Activated CD8-positive, alpha-beta memory T cell treated with anti-CD3 and anti-CD28 coated beads, Interleukin-2, amount 10 ng/mL, durations not matched to agents 7 days and 5 days (primary cell): ENCODE results near the gene ST7. TPM values are rescaled to one million over a fixed set of nuclear protein-coding genes. Genes with fewer than 3 reads are reported as not detected.

ENCODE experiments used
- ATAC-seq: fragments of 150-1000 bp; cut with Tn5 transposase; one replicate; pipeline ENCODE4 v1.10.0; 2021; ENCODE audit warnings: moderate library complexity
- CTCF ChIA-PET: fragments of 350-600 bp; sonication (Branson Sonifier 250); formaldehyde crosslinking; loops from one replicate; lab custom pipeline; 2021; ENCODE audit warnings: antibody characterized with exemption; lab: Charles Lee
- DNase-seq: peaks from one replicate; pipeline ENCODE4 v3.0.0-alpha.2; 2020
- H3K27ac Mint-ChIP-seq: one replicate; pipeline ENCODE4 v1.8.0; 2021; ENCODE audit warnings: mild to moderate bottlenecking, mixed read lengths
- H3K27me3 Mint-ChIP-seq: one replicate; pipeline ENCODE4 v1.8.0; 2021; ENCODE audit warnings: mixed read lengths
- H3K36me3 Mint-ChIP-seq: one replicate; pipeline ENCODE4 v1.8.0; 2021; ENCODE audit warnings: mild to moderate bottlenecking, mixed read lengths
- H3K4me1 Mint-ChIP-seq: one replicate; pipeline ENCODE4 v1.8.0; 2021; ENCODE audit warnings: mixed read lengths
- H3K4me3 Mint-ChIP-seq: one replicate; pipeline ENCODE4 v1.8.0; 2021; ENCODE audit warnings: mild to moderate bottlenecking, moderate library complexity, mixed read lengths
- H3K9me3 Mint-ChIP-seq: one replicate; pipeline ENCODE4 v1.8.0; 2022; ENCODE audit warnings: low read depth, mixed read lengths
- total RNA-seq, 2 experiments: library from RNA; stranded (reverse); gene quantifications; one replicate each; pipeline ENCODE4 v1.2.3, GENCODE V29; 2021

The ST7 gene
- total RNA-seq, 2 experiments from 2014 or later: 7.2 to 12.8 TPM

DNA sequence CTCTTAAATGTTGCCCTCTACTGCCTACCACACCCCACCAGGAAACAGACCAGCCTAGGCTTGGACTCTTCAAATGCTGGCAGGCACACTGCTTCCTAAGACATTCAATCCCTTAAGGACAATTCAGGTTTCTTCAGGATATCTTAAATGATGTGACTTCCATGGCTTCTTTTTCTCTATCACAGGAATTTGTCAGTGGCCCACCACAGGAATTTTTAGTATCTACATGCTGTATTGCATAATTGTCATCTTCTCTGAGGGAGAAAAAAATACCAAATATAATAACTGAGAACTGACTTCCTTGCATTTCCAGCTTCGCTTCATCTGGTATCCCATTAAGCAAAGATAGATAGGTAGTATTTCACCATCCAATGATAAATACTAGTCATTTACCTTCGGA is 240.3 kb downstream of the ST7 start:
- Mint-ChIP-seq H3K9me3 (no peaks in the 10 kb centered on the region), H3K36me3 (no peaks in the 10 kb centered on the region), H3K4me1 (no peaks in the 10 kb centered on the region), H3K27ac (no peak overlapping the region), H3K4me3 (no peak overlapping the region), H3K27me3 (no peaks in the 10 kb centered on the region)
- DNase-seq (no peak), ATAC-seq (no peak)
- CTCF ChIA-PET: no interaction called here

- CTCF ChIA-PET: no interaction called here
- H3K36me3 Mint-ChIP-seq: no peaks in the 10 kb centered on the region
- no peaks in the 10 kb centered on the region for H3K27me3 Mint-ChIP-seq
- no peak overlapping the region for H3K4me3 Mint-ChIP-seq
- no peak for DNase-seq
- no peaks in the 10 kb centered on the region for H3K4me1 Mint-ChIP-seq
- no peak for ATAC-seq
- no peak overlapping the region for H3K27ac Mint-ChIP-seq
- H3K9me3 Mint-ChIP-seq: no peaks in the 10 kb centered on the region
Observed at GRCh38 chr7:117194445-117194844, 241.1 kb downstream of the ST7 start.

DNA sequence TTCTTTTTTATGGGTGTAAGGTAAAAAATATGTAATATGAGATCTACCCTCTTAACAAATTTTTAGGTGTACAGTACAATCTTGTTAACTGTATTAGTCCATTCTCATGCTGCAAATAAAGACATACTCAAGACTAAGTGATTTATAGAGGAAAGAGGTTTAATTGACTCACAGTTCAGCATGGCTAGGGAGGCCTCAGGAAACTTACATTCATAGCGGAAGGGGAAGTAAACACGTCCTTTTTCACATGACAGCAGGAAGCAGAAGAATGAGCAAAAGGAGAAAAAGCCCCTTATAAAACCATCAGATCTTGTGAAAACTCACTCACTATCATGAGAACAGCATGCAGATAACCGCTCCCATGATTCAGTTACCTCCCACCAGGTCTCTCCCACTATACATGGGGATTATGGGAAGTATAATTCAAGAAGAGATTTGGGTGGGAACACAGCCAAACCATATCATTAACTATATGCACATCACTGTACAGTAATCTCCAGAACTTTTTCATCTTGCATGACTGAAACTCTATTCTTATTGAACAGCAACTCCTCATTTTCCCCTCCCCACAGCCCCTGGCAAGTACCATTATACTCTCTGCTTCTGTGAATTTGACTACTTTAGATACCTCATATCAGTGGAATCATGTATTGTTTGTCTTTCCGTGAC is 242.2 kb downstream of the ST7 start:
- no peaks in the 10 kb centered on the region for H3K27me3 Mint-ChIP-seq
- no peak overlapping the region for H3K27ac Mint-ChIP-seq
- H3K4me1 Mint-ChIP-seq: no peaks in the 10 kb centered on the region
- no peaks in the 10 kb centered on the region for H3K9me3 Mint-ChIP-seq
- no peak for DNase-seq
- no peak overlapping the region for H3K4me3 Mint-ChIP-seq
- no peaks in the 10 kb centered on the region for H3K36me3 Mint-ChIP-seq
- no peak for ATAC-seq
- CTCF ChIA-PET: no interaction called here

- Mint-ChIP-seq H3K4me3 (no peak overlapping the region), H3K27me3 (no peaks in the 10 kb centered on the region), H3K27ac (no peak overlapping the region), H3K4me1 (no peaks in the 10 kb centered on the region), H3K36me3 (no peaks in the 10 kb centered on the region), H3K9me3 (no peaks in the 10 kb centered on the region)
- CTCF ChIA-PET: no interaction called here
- ATAC-seq: no peak
- DNase-seq: no peak
Observed at GRCh38 chr7:117200132-117200531, 246.8 kb downstream of the ST7 start.

GRCh38 chr7:117200786-117201458 is 247.6 kb downstream of the ST7 start:
- DNase-seq (no peak), ATAC-seq (no peak)
- H3K9me3 Mint-ChIP-seq: no peaks in the 10 kb centered on the region
- CTCF ChIA-PET: no interaction called here
- no peak overlapping the region for H3K4me3 Mint-ChIP-seq
- H3K4me1 Mint-ChIP-seq: no peaks in the 10 kb centered on the region
- H3K27me3 Mint-ChIP-seq: no peaks in the 10 kb centered on the region
- no peaks in the 10 kb centered on the region for H3K36me3 Mint-ChIP-seq
- H3K27ac Mint-ChIP-seq: no peak overlapping the region

DNA sequence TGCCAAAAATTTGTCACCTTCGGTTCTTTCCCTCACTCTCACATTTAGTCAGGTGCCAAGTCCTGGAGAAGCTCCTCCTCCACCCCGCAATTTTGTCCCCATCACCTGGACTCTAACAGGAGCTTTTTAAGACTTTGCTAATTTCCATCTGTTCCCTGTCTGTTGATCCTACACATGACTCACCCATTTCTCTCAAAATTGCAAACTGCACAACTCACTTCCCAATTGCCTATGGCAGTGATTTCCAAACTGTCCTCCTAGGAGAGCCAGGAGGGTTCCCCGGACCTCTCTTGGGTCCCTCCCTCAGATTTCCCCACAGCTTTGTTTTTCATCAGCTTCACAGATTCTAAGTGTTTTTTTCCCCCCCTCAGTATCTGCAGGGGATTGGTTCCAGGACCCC is 249.2 kb downstream of the ST7 start:
- H3K4me1 Mint-ChIP-seq: no peaks in the 10 kb centered on the region
- no peaks in the 10 kb centered on the region for H3K9me3 Mint-ChIP-seq
- ATAC-seq (no peak), DNase-seq (no peak)
- no peaks in the 10 kb centered on the region for H3K36me3 Mint-ChIP-seq
- H3K27me3 Mint-ChIP-seq: no peaks in the 10 kb centered on the region
- H3K27ac Mint-ChIP-seq: no peak overlapping the region
- H3K4me3 Mint-ChIP-seq: no peak overlapping the region
- CTCF ChIA-PET: no interaction called here

- ATAC-seq (no peak), DNase-seq (no peak)
- Mint-ChIP-seq H3K4me1 (no peaks in the 10 kb centered on the region), H3K36me3 (no peaks in the 10 kb centered on the region), H3K4me3 (no peak overlapping the region), H3K27ac (no peak overlapping the region), H3K27me3 (no peaks in the 10 kb centered on the region), H3K9me3 (no peaks in the 10 kb centered on the region)
- CTCF ChIA-PET: no interaction called here
Observed at GRCh38 chr7:117203205-117203604, 249.9 kb downstream of the ST7 start.

- Mint-ChIP-seq H3K9me3 (no peaks in the 10 kb centered on the region), H3K27me3 (no peaks in the 10 kb centered on the region), H3K4me3 (no peak overlapping the region), H3K4me1 (no peaks in the 10 kb centered on the region), H3K36me3 (no peaks in the 10 kb centered on the region), H3K27ac (no peak overlapping the region)
- no peak for ATAC-seq
- no peak for DNase-seq
- CTCF ChIA-PET: no interaction called here
Observed at GRCh38 chr7:117205873-117206272, 252.6 kb downstream of the ST7 start.

DNA sequence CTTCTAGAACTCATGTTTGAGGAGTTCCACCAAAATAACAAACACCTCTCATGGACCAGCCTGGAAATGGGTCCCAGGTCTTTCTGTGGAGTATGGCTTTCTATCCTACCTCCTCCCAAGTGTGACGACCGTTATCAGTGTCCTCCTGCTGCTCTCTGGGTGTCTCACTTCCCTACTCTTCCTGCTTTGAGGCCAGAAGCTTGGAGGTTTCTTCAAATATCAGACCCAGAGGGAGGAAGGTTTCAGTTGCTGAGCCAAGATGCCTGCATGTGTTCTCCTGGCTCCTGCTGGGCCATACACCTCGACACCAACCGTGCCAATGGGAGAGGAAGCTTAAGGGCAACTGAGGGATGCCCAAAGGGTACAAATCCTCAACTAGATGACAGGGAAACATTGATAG is 255.0 kb downstream of the ST7 start:
- H3K4me1 Mint-ChIP-seq: no peaks in the 10 kb centered on the region
- H3K9me3 Mint-ChIP-seq: no peaks in the 10 kb centered on the region
- no peaks in the 10 kb centered on the region for H3K36me3 Mint-ChIP-seq
- no peaks in the 10 kb centered on the region for H3K27me3 Mint-ChIP-seq
- ATAC-seq (no peak), DNase-seq (no peak)
- H3K27ac Mint-ChIP-seq: no peak overlapping the region
- CTCF ChIA-PET: no interaction called here
- no peak overlapping the region for H3K4me3 Mint-ChIP-seq

DNA sequence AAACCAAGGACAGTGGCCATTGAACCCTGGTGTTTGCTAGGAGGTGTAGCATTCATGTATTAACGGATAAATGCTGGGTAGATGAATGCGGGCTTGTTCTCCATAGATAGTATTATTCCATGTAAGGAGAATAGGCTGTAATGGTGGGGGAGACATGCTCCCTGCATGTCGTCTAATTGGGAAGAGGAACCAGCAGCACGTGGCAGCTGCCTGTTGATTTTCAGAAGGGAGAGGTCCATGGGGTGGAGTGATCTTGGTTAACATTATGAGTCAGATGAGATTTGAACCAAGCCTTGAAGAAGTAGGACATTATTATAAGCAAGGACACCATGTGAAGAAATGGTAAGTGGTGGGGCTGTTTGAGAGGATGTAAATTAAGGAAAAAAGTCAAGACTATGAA is 257.1 kb downstream of the ST7 start:
- Mint-ChIP-seq H3K4me3 (no peak overlapping the region), H3K4me1 (no peaks in the 10 kb centered on the region), H3K27me3 (no peaks in the 10 kb centered on the region), H3K9me3 (no peaks in the 10 kb centered on the region), H3K27ac (no peak overlapping the region), H3K36me3 (no peaks in the 10 kb centered on the region)
- CTCF ChIA-PET: no interaction called here
- no peak for DNase-seq
- ATAC-seq: no peak

- H3K4me3 Mint-ChIP-seq: no peak overlapping the region
- no peaks in the 10 kb centered on the region for H3K27me3 Mint-ChIP-seq
- CTCF ChIA-PET: no interaction called here
- H3K36me3 Mint-ChIP-seq: no peaks in the 10 kb centered on the region
- no peaks in the 10 kb centered on the region for H3K9me3 Mint-ChIP-seq
- no peaks in the 10 kb centered on the region for H3K4me1 Mint-ChIP-seq
- H3K27ac Mint-ChIP-seq: no peak overlapping the region
- no peak for DNase-seq
- no peak for ATAC-seq
Observed at GRCh38 chr7:117210908-117211307, 257.6 kb downstream of the ST7 start.

GRCh38 chr7:117211614-117212013 is 258.3 kb downstream of the ST7 start:
- CTCF ChIA-PET: no interaction called here
- no peak overlapping the region for H3K4me3 Mint-ChIP-seq
- no peak for DNase-seq
- no peak overlapping the region for H3K27ac Mint-ChIP-seq
- no peaks in the 10 kb centered on the region for H3K9me3 Mint-ChIP-seq
- no peaks in the 10 kb centered on the region for H3K36me3 Mint-ChIP-seq
- no peak for ATAC-seq
- no peaks in the 10 kb centered on the region for H3K27me3 Mint-ChIP-seq
- H3K4me1 Mint-ChIP-seq: no peaks in the 10 kb centered on the region

DNA sequence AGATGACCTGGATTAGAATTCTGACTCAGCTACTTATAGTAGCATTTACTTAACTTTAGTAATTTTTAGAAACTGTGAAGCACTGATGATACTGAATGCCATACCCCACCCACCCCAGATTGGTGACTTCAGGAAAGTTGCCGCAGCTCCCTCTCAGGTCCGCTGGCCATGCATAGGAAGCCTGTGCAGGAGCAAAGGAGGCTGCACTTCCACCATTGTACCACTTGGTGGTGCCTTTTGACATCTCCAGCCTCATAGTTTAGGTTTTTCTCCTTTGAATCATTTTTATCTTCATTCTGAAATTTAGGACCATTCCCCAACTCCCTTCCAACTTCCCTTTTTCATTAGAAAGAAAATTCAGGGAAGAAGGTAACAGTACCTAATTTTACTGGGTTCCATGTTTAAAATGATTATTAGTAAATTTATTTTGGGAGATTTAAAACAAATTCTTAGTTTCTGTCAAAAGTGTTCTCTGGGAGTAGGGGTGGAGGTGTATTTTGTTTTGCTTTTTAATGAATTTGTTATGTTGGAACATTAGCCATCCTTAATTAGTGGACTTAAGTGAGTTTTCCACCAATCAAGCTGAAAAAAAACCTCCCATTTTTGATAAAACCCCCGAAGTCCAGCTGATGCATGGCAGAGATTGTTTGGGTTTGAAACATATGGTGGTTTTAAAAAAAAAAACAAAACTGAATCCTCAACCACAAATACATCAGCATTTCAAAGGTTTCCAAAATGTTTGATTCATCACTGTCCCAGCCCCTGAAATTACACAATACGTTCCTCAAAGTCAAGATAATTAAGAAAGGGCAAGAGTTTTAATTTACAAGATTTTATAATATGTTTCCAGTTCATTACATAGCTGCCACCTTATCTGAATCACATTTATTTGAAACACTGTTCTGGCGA is 259.9 kb downstream of the ST7 start:
- Mint-ChIP-seq H3K27me3 (no peaks in the 10 kb centered on the region), H3K4me3 (no peak overlapping the region), H3K36me3 (no peaks in the 10 kb centered on the region), H3K27ac (no peak overlapping the region), H3K9me3 (no peaks in the 10 kb centered on the region), H3K4me1 (no peaks in the 10 kb centered on the region)
- ATAC-seq (peak; percentile 63), DNase-seq (peak; percentile 62)
- CTCF ChIA-PET: interaction anchor here (0.7 to 1.0 kb wide), 5 partner anchors 9 to 124 kb away, joined by 3 to 4 read pairs (median 3); no protein-coding TSS in a partner anchor
